Measurements from ENCODE around the gene CEP85. TPM values are rescaled to one million over a fixed set of nuclear protein-coding genes. Genes with fewer than 3 reads are reported as not detected.

CEP85 gene
- total and polyA plus RNA-seq, 9 of the 15 experiments (the other 6 are each of a cell fraction or from before 2014, with no cell fraction given), result 42.1 to 140 (median 92.6) TPM

- TF ChIP-seq FOXO4 (CRISPR knock-in tag; IDR thresholded peaks at IDR 0.05) (no peak), MBD2 (IDR thresholded peaks at IDR 0.05; ENCODE audit: borderline replicate concordance, low read depth) (no peak), HDAC6 (IDR thresholded peaks at IDR 0.05; ENCODE audit: low read depth, low read length) (no peak), CREB3L1 (IDR thresholded peaks at IDR 0.05; ENCODE audit: borderline replicate concordance, low read depth) (no peak; the same call in 1 of the 2 replicates), CEBPG (CRISPR knock-in tag; IDR thresholded peaks at IDR 0.05) (no peak), CEBPG (tag; conservative IDR thresholded peaks at IDR 0.05 in 1 of 2, IDR thresholded peaks at IDR 0.05 in 1 of 2) (no peak), RBM39 (optimal IDR thresholded peaks at IDR 0.05; ENCODE audit: low read depth, low read length) (no peak), NUFIP1 (IDR thresholded peaks at IDR 0.05; ENCODE audit: partially characterized antibody) (no peak), MEF2D (tag; conservative IDR thresholded peaks at IDR 0.05; ENCODE audit: low read depth) (no peak), WHSC1 (IDR thresholded peaks at IDR 0.05; ENCODE audit: low read length) (no peak), MTA1 (IDR thresholded peaks at IDR 0.05; ENCODE audit: borderline replicate concordance) (no peak), HMGN3 (IDR thresholded peaks at IDR 0.05; ENCODE audit: borderline replicate concordance, extremely low read depth, insufficient read length, low read depth, low read length) (no peak), HSF4 (CRISPR knock-in tag; IDR thresholded peaks at IDR 0.05; ENCODE audit: borderline replicate concordance) (no peak), PYGO2 (tag; IDR thresholded peaks at IDR 0.05) (no peak), NR2C2 (CRISPR knock-in tag; IDR thresholded peaks at IDR 0.05) (no peak), NR2C2 (tag; IDR thresholded peaks at IDR 0.05) (peak; percentile 17; the same call in 1 of the 2 replicates), PHB (CRISPR knock-in tag; IDR thresholded peaks at IDR 0.05) (no peak), SETDB1 (IDR thresholded peaks at IDR 0.05; ENCODE audit: low read length) (no peak), HDAC2 (IDR thresholded peaks at IDR 0.05) (0 out of 2 replicates have a peak, but pooled peaks have one; percentile 14)
Measured at GRCh38 chr1:26237230-26237966, 3.4 kb downstream of the CEP85 start (continued).

All from K562 (cell line).